HCT116 (cell line): ENCODE measurements around the gene MEG3.

Source experiments
- POLR2AphosphoS5 ChIP-seq: IDR thresholded peaks from 2 replicates; pipeline ENCODE4 v1.6.1; 2011; ENCODE audit warnings: mild to moderate bottlenecking, low read depth, low read length, moderate library complexity
- TF ChIP-seq, protein P1 (sequence below), 3 experiments: fragments of 200-600 bp in 1 of 3; sonication (generic) in 1 of 3; IDR thresholded peaks in 2 of 3; conservative IDR thresholded peaks in 1 of 3; 2 replicates each; pipeline ENCODE4 v1.5.1; 2012 to 2017; ENCODE audit warnings: low read depth in 2 of 3, low read length in 2 of 3, antibody characterized with exemption in 1 of 3, borderline replicate concordance in 1 of 3, control low read depth in 1 of 3, mild to moderate bottlenecking in 1 of 3, mixed read lengths in 1 of 3, mixed run types in 1 of 3, moderate library complexity in 1 of 3; ENCODE audit not compliant: insufficient read depth in 1 of 3

GRCh38 chr14:100803676-100804075 is 22.2 kb upstream of the MEG3 start:
- TF ChIP-seq POLR2AphosphoS5: no peak
- TF ChIP-seq, protein P1, sequence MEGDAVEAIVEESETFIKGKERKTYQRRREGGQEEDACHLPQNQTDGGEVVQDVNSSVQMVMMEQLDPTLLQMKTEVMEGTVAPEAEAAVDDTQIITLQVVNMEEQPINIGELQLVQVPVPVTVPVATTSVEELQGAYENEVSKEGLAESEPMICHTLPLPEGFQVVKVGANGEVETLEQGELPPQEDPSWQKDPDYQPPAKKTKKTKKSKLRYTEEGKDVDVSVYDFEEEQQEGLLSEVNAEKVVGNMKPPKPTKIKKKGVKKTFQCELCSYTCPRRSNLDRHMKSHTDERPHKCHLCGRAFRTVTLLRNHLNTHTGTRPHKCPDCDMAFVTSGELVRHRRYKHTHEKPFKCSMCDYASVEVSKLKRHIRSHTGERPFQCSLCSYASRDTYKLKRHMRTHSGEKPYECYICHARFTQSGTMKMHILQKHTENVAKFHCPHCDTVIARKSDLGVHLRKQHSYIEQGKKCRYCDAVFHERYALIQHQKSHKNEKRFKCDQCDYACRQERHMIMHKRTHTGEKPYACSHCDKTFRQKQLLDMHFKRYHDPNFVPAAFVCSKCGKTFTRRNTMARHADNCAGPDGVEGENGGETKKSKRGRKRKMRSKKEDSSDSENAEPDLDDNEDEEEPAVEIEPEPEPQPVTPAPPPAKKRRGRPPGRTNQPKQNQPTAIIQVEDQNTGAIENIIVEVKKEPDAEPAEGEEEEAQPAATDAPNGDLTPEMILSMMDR (IDR thresholded peaks at IDR 0.05 in 2 of 3, conservative IDR thresholded peaks at IDR 0.05 in 1 of 3; ENCODE audit: borderline replicate concordance in 1 of 3, insufficient read depth in 1 of 3, low read depth in 2 of 3, low read length in 2 of 3): no peak
